ENCODE measurements around the gene SLC17A4.
"Not testable (repeated sequence)": the region's sequence is repeated elsewhere in the genome, so short reads cannot be mapped to it uniquely, and the experiment has no call there.

Gene SLC17A4

GRCh38 chr6:25748601-25749517 lies 5.7 kb upstream of the SLC17A4 start:
- DNase-seq, result not testable (repeated sequence)

GRCh38 chr6:25749837-25750236 lies 4.7 kb upstream of the SLC17A4 start:
- no peak for DNase-seq

- DNase-seq, result no peak
Observed at GRCh38 chr6:25750906-25751305, 3.6 kb upstream of the SLC17A4 start.

GRCh38 chr6:25753079-25753478 lies 1.5 kb upstream of the SLC17A4 start:
- no peak for DNase-seq

GRCh38 chr6:25755483-25755882 lies 941 bp downstream of the SLC17A4 start:
- DNase-seq, result no peak

GRCh38 chr6:25756382-25757363 lies 2.1 kb downstream of the SLC17A4 start:
- DNase-seq, result no peak

GRCh38 chr6:25757936-25758642 lies 3.5 kb downstream of the SLC17A4 start:
- DNase-seq, result no peak

GRCh38 chr6:25764611-25765010 lies 10.1 kb downstream of the SLC17A4 start:
- no peak for DNase-seq

- no peak for DNase-seq
Observed at GRCh38 chr6:25768566-25768965, 14.0 kb downstream of the SLC17A4 start.

- DNase-seq, result no peak
Observed at GRCh38 chr6:25769983-25770382, 15.4 kb downstream of the SLC17A4 start.

- no peak for DNase-seq
Observed at GRCh38 chr6:25774120-25774715, 19.7 kb downstream of the SLC17A4 start.

- DNase-seq, result no peak
Observed at GRCh38 chr6:25777031-25777430, 22.5 kb downstream of the SLC17A4 start.

GRCh38 chr6:25777856-25778649 lies 23.5 kb downstream of the SLC17A4 start:
- no peak for DNase-seq

GRCh38 chr6:25781134-25781533 lies 26.6 kb downstream of the SLC17A4 start:
- no peak for DNase-seq

- DNase-seq, result no peak
Observed at GRCh38 chr6:25787428-25787827, 32.9 kb downstream of the SLC17A4 start.

- peak in 1 of 58 donors; percentile 1 for DNase-seq
Observed at GRCh38 chr6:25788305-25788922, 33.9 kb downstream of the SLC17A4 start.

GRCh38 chr6:25789475-25789874 lies 34.9 kb downstream of the SLC17A4 start:
- DNase-seq, result no peak

GRCh38 chr6:25792016-25792415 lies 37.5 kb downstream of the SLC17A4 start:
- no peak for DNase-seq

GRCh38 chr6:25793970-25794369 lies 39.4 kb downstream of the SLC17A4 start:
- no peak for DNase-seq

- DNase-seq, result no peak
Observed at GRCh38 chr6:25794784-25795183, 40.2 kb downstream of the SLC17A4 start.
